Epithelial cell of esophagus (primary cell): ENCODE measurements around the gene BSPRY.
"Not testable (repeated sequence)": the region's sequence is repeated elsewhere in the genome, so short reads cannot be mapped to it uniquely, and the experiment has no call there.

Experiments used
- DNase-seq: peaks from one replicate; pipeline ENCODE4 v3.0.0; 2010; ENCODE audit warnings: low read depth
- H3K4me3 ChIP-seq: 2 replicates; pipeline ENCODE4 v1.5.1; 2011; ENCODE audit warnings: mild to moderate bottlenecking, low read length, control low read depth
- CTCF ChIP-seq: IDR thresholded peaks from 2 replicates; pipeline ENCODE4 v1.5.1; 2011; ENCODE audit warnings: low read depth, mild to moderate bottlenecking, low read length, control low read depth, inconsistent platforms; ENCODE audit not compliant: insufficient read depth; ENCODE audit errors: missing control alignments

The BSPRY gene

GRCh38 chr9:113376634-113377567, 27.6 kb downstream of the BSPRY start, which contains the start of gene HDHD3:
Gene HDHD3, minus strand, starts transcription at chr9:113376986. Its CDS starts 2,632 bp downstream, at chr9:113374354.
- peak; percentile 86 for DNase-seq
- TF ChIP-seq CTCF, result no peak
- peak within 1 kb of the TSS; percentile 87 for H3K4me3 ChIP-seq

DNA sequence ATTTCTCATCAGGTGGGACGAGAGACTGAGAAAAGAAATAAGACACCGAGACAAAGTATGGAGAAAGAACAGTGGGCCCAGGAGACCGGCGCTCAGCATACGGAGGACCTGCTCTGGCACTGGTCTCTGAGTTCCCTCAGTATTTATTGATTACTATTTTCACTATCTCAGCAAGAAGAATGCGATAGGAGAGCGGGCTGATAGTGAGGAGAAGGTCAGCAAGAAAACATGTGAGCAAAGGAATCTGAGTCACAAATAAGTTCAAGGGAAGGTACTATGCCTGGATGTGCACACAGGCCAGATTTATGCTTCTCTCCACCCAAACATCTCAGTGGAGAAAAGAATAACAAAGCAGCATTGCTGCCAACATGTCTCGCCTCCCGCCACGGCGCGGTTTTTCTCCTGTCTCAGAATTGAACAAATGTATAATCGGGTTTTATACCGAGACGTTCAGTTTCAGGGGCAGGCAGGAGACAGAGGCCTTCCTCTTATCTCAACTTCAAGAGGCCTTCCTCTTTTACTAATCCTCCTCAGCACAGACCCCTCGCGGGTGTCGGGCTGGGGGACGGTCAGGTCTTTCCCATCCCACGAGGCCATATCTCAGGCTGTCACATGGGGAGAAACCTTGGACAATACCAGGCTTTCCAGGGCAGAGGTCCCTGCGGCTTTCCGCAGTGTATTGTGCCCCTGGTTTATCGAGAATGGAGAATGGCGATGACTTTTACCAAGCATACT, 29.9 kb downstream of the BSPRY start:
- H3K4me3 ChIP-seq, DNase-seq: not testable (repeated sequence)

- not testable (repeated sequence) for DNase-seq, H3K4me3 ChIP-seq
Observed at GRCh38 chr9:113379829-113380210, 30.5 kb downstream of the BSPRY start.

GRCh38 chr9:113380869-113381378, 31.6 kb downstream of the BSPRY start:
- DNase-seq, result peak; percentile 74
- TF ChIP-seq CTCF, result no peak
- H3K4me3 ChIP-seq, result no peak overlapping the region

GRCh38 chr9:113381441-113381840, 32.1 kb downstream of the BSPRY start:
- H3K4me3 ChIP-seq, DNase-seq: not testable (repeated sequence)

DNA sequence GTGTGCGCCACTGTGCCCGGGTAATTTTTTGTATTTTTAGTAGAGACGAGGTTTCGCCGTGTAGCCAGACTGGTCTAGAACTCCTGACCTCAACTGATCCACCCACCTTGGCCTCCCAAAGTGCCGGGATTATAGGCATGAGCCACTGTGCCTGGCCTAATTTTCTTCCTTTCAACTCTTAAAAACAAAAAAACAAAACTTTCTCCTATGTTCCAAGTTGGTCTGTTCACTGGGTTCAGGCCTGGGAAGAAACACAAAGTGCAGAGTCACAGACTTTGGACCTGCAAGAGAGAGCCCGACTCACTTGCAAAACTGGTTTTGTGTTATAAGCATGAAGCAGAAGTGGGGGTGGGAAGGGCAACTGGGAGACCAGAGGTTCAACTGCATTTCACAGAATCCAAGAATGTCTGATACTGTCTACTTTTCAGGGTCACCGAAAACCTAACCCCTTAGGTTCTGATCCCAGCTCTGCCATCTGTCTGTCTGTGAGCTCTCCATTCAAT, 32.6 kb downstream of the BSPRY start:
- TF ChIP-seq CTCF, result no peak
- DNase-seq, result peak; percentile 87
- H3K4me3 ChIP-seq, result no peak overlapping the region

- no peak for TF ChIP-seq CTCF
- peak; percentile 60 for DNase-seq
- H3K4me3 ChIP-seq, result no peak overlapping the region
Observed at GRCh38 chr9:113386571-113387393, 37.4 kb downstream of the BSPRY start.
